NB4 (cell line): ENCODE measurements around the gene NAT16.
A peak's percentile ranks its signal among the peaks of the same experiment; 100 is the strongest.

Source experiments
- DNase-seq: peaks from one replicate; pipeline ENCODE4 v3.0.0; 2010; ENCODE audit warnings: low read depth
- H3K4me3 ChIP-seq: one replicate; pipeline ENCODE4 v1.5.1; 2011; ENCODE audit warnings: mild to moderate bottlenecking, low read depth, low read length, moderate library complexity
- CTCF ChIP-seq: IDR thresholded peaks from one replicate; pipeline ENCODE4 v1.5.1; 2012; ENCODE audit warnings: low read depth, low read length
- MAX ChIP-seq: IDR thresholded peaks from 2 replicates; pipeline ENCODE4 v1.6.1; 2011; ENCODE audit warnings: low read depth, low read length
- MYC ChIP-seq: IDR thresholded peaks from 2 replicates; pipeline ENCODE4 v1.6.1; 2011; ENCODE audit warnings: low read depth, low read length
- POLR2A ChIP-seq: IDR thresholded peaks from 2 replicates; pipeline ENCODE4 v1.6.1; 2011; ENCODE audit warnings: mild to moderate bottlenecking; ENCODE audit not compliant: insufficient read length; ENCODE audit errors: extremely low read depth

NAT16 gene

GRCh38 chr7:101127460-101128039, 52.5 kb downstream of the NAT16 start:
- DNase-seq: no peak
- TF ChIP-seq MYC (no peak), CTCF (no peak), MAX (no peak), POLR2A (no peak)
- no peak overlapping the region for H3K4me3 ChIP-seq

- H3K4me3 ChIP-seq: peak within 1 kb of the TSS; percentile 21
- peak; percentile 76 for TF ChIP-seq MYC
- TF ChIP-seq CTCF: peak; percentile 40
- no peak for TF ChIP-seq POLR2A
- TF ChIP-seq MAX: peak; percentile 70; the same call in 1 of the 2 replicates
- peak; percentile 93 for DNase-seq
Observed at GRCh38 chr7:101126651-101127459, 53.2 kb downstream of the NAT16 start, which contains the start of gene SERPINE1. TSS of gene SERPINE1 (plus strand) at chr7:101127104. CDS start at chr7:101128394, 1,290 bp downstream.

GRCh38 chr7:101125989-101126650, 54.0 kb downstream of the NAT16 start:
- H3K4me3 ChIP-seq: no peak overlapping the region
- peak; percentile 67 for DNase-seq
- TF ChIP-seq MAX: 0 out of 2 replicates have a peak, but pooled peaks have one; percentile 29
- TF ChIP-seq CTCF: no peak

GRCh38 chr7:101124376-101125056, 55.6 kb downstream of the NAT16 start:
- peak; percentile 89 for DNase-seq
- H3K4me3 ChIP-seq: no peak overlapping the region
- TF ChIP-seq MAX (no peak), MYC (no peak), CTCF (no peak), POLR2A (no peak)

GRCh38 chr7:101123703-101124068, 56.4 kb downstream of the NAT16 start:
- H3K4me3 ChIP-seq: no peak overlapping the region

More at GRCh38 chr7:101123703-101124068, 56.4 kb downstream of the NAT16 start:
- no peak for DNase-seq
- TF ChIP-seq MAX (no peak), CTCF (no peak), POLR2A (no peak), MYC (no peak)
